ENCODE measurements around the gene RPS17.
"Not testable (repeated sequence)": the region's sequence is repeated elsewhere in the genome, so short reads cannot be mapped to it uniquely, and the experiment has no call there.

RPS17 gene

DNA sequence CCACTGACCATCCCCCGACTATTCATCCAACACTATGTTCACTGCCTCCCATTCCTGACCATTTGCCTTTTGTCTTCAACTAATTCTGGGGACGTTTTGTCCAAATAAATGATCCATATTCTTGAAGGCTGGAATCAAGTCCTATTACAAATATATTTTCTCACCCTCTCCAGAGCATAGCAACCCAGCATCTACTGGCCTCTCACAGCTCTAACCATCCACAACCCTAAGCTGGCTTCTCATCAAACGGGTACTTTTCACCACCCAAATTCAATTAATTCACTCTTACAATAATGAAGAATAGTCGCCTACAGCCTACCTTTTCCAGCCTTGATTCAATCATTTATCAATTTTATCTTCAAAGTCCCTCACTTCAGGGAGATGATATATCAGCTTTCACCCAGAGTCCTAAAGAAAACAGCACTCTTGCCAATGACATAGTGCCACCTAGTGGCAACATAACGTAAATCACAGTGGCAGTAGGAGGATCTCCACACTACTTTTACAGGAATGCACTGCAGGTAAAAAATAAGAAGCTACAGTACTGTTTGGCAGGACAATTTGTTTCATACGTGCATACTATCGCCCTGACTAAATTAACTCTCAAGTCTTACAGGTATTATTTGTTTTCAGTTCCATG, 37.4 kb downstream of the RPS17 start:
- FAIRE-seq, result not testable (repeated sequence)
- TF ChIP-seq, protein P1, sequence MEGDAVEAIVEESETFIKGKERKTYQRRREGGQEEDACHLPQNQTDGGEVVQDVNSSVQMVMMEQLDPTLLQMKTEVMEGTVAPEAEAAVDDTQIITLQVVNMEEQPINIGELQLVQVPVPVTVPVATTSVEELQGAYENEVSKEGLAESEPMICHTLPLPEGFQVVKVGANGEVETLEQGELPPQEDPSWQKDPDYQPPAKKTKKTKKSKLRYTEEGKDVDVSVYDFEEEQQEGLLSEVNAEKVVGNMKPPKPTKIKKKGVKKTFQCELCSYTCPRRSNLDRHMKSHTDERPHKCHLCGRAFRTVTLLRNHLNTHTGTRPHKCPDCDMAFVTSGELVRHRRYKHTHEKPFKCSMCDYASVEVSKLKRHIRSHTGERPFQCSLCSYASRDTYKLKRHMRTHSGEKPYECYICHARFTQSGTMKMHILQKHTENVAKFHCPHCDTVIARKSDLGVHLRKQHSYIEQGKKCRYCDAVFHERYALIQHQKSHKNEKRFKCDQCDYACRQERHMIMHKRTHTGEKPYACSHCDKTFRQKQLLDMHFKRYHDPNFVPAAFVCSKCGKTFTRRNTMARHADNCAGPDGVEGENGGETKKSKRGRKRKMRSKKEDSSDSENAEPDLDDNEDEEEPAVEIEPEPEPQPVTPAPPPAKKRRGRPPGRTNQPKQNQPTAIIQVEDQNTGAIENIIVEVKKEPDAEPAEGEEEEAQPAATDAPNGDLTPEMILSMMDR (IDR thresholded peaks at IDR 0.05; ENCODE audit: insufficient read depth, missing control alignments), result peak; percentile 16

DNA sequence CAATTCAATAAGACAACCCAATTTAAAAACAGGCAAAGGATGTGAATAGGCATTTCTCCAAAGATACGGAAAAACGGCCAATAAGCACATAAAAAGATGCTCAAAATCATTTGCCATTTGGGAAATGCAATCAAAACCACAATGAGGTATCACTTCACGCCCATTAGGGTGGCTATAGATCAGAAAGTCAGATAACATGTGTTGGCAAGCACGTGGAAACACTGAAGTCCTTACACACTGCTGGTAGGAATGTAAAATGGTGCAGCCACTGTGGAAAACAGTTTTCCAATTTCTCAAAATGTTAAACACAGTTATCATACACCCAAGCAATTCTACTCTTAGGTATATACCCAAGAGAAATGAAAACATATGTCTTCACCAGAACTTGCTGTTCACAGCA, 39.5 kb downstream of the RPS17 start:
- DNase-seq (ENCODE audit: insufficient read length, low spot score); FAIRE-seq: not testable (repeated sequence)

More for the DNA sequence above, 37.4 kb downstream of the RPS17 start:
- not testable (repeated sequence) for DNase-seq (ENCODE audit: insufficient read length, low spot score)

DNA sequence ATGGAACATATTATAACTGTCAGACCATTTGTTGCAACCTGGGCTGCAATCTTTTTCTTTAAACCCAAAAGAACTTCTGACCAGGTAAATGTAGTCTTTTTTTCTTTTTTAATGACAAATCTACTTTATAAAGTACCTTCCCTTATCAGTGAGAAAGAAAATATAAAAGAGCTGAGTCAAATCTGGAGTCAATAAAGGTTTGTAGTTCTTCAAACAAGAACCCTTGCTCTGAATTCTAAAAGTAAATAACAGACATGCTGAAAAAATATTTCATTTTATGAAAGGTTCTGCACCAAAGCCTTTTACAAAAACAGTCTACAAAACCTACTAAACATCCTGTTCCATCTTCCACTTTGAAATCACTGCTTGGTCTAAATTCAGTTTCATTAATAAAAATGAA, 42.3 kb downstream of the RPS17 start:
- FAIRE-seq; DNase-seq (ENCODE audit: insufficient read length, low spot score): not testable (repeated sequence)

DNA sequence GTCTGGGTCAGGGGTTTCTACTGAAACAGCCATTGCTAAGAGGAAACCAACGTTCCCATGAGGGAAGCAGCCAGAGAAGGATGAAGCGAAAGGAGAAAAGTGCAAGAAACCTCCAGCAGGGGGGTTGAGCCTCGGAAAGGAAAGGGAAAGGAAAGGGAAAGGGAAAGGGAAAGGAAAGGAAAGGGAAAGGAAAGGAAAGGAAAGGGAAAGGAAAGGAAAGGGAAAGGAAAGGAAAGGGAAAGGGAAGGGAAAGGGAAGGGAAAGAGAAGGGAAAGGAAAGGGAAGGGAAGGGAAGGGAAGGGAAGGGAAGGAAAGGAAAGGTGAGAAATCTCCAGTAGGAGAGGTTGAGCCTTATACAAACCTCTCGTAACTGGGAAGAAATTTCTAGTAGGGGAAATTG, 52.0 kb downstream of the RPS17 start:
- not testable (repeated sequence) for DNase-seq (ENCODE audit: insufficient read length, low spot score); FAIRE-seq

DNA sequence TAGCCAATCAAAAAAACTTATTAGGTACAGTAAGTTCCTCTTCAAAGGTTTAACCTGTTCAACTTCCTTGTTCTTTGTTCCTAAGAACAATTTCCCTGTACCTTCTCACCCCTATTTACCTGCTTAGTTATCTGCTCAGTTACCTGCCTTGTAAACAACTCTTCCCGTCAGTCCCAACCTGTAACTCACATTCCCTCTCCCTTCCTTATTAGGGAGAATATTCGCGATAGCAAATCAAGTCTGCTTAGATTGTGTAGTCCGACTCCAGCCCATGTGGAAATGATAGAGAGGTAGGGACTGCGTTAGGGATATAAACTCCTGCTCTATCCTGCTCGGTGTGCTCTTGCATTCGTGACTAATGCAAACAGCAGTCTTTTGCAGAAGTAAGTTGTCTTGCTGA, 53.2 kb downstream of the RPS17 start:
- not testable (repeated sequence) for FAIRE-seq; DNase-seq (ENCODE audit: insufficient read length, low spot score)
